Measurements from ENCODE around the gene PLBD2.

The PLBD2 gene

GRCh38 chr12:113397497-113398197, 39.3 kb downstream of the PLBD2 start:
- DNase-seq = no peak

GRCh38 chr12:113398346-113399290, 40.2 kb downstream of the PLBD2 start:
- no peak for DNase-seq

- DNase-seq = no peak
Measured at GRCh38 chr12:113399490-113399889, 41.1 kb downstream of the PLBD2 start.

GRCh38 chr12:113400362-113400761, 42.0 kb downstream of the PLBD2 start:
- DNase-seq = no peak

- DNase-seq = no peak
Measured at GRCh38 chr12:113401066-113402000, 42.9 kb downstream of the PLBD2 start.

GRCh38 chr12:113402586-113403260, 44.3 kb downstream of the PLBD2 start:
- DNase-seq = no peak

- no peak for DNase-seq
Measured at GRCh38 chr12:113403435-113404415, 45.3 kb downstream of the PLBD2 start, which contains the start of gene SDS. Gene SDS (minus strand): TSS chr12:113403887. CDS start chr12:113399708, 4,179 bp downstream.

- no peak for DNase-seq
Measured at GRCh38 chr12:113405694-113406093, 47.3 kb downstream of the PLBD2 start.

- DNase-seq = no peak
Measured at GRCh38 chr12:113407931-113408600, 49.7 kb downstream of the PLBD2 start.

- no peak for DNase-seq
Measured at GRCh38 chr12:113408756-113409298, 50.4 kb downstream of the PLBD2 start.

- no peak for DNase-seq
Measured at GRCh38 chr12:113409462-113410124, 51.2 kb downstream of the PLBD2 start.

- no peak for DNase-seq
Measured at GRCh38 chr12:113413488-113413939, 55.1 kb downstream of the PLBD2 start.

GRCh38 chr12:113414519-113415038, 56.2 kb downstream of the PLBD2 start:
- no peak for DNase-seq

- no peak for DNase-seq
Measured at GRCh38 chr12:113416091-113416754, 57.8 kb downstream of the PLBD2 start.

GRCh38 chr12:113418213-113418879, 60.0 kb downstream of the PLBD2 start:
- DNase-seq = no peak

- DNase-seq = no peak
Measured at GRCh38 chr12:113420996-113421595, 62.7 kb downstream of the PLBD2 start.

Data from DMS79 treated with DMSO at 0.1 percent for 48 hours (cell line).